Measurements from ENCODE around the gene TTLL11. TPM values are rescaled to one million over a fixed set of nuclear protein-coding genes. Genes with fewer than 3 reads are reported as not detected.

Gene TTLL11
- total and polyA plus RNA-seq, 2 of the 8 experiments (the other 6 are each of a cell fraction or from before 2014, with no cell fraction given), result 0.56 to 0.80 TPM

- TF ChIP-seq RBBP5 (IDR thresholded peaks at IDR 0.05; ENCODE audit: borderline replicate concordance, low read depth, low read length), result no peak
Measured at GRCh38 chr9:122050167-122050566, 42.9 kb downstream of the TTLL11 start (continued).

Measured in H1 (cell line).